Fibroblast of lung (primary cell): ENCODE data around the gene PHETA1. TPM values are rescaled to one million over a fixed set of nuclear protein-coding genes. Genes with fewer than 3 reads are reported as not detected.
A peak's percentile ranks its signal among the peaks of the same experiment; 100 is the strongest.

Experiments used
- DNase-seq, 2 donors: peaks; one replicate each; pipeline versions ENCODE4 v3.0.0 to v3.0.0-alpha.2; 2010; ENCODE audit warnings: low read depth in 2 of 2
- H2AFZ ChIP-seq: 2 replicates; pipeline ENCODE4 v1.5.1; 2012; ENCODE audit warnings: low read length, control low read depth, inconsistent platforms
- H3K27ac ChIP-seq: 2 replicates; pipeline ENCODE4 v1.5.1; 2011; ENCODE audit warnings: low read length, control low read depth; ENCODE audit not compliant: insufficient read depth
- H3K27me3 ChIP-seq: 2 replicates; pipeline ENCODE4 v1.5.1; 2011; ENCODE audit warnings: mild to moderate bottlenecking, low read length; ENCODE audit not compliant: control insufficient read depth, insufficient read depth
- H3K36me3 ChIP-seq: 2 replicates; pipeline ENCODE4 v1.5.1; 2011; ENCODE audit warnings: low read length; ENCODE audit not compliant: control insufficient read depth, insufficient read depth
- H3K4me1 ChIP-seq: 2 replicates; pipeline ENCODE4 v1.5.1; 2011; ENCODE audit warnings: low read length; ENCODE audit not compliant: control insufficient read depth, insufficient read depth; ENCODE audit errors: extremely low read depth
- H3K4me2 ChIP-seq: 2 replicates; pipeline ENCODE4 v1.5.1; 2011; ENCODE audit warnings: low read length, control low read depth; ENCODE audit not compliant: insufficient read depth; ENCODE audit errors: extremely low read depth
- H3K4me3 ChIP-seq, 4 experiments: fragments of 200-600 bp in 1 of 4; sonication (generic) in 1 of 4; replicated peaks in 1 of 4; 2 replicates each; pipeline ENCODE4 v1.5.1; 2011 to 2016; ENCODE audit warnings: low read length in 4 of 4, low read depth in 3 of 4, mild to moderate bottlenecking in 3 of 4, control low read depth in 2 of 4, inconsistent platforms in 1 of 4, mixed read lengths in 1 of 4; ENCODE audit not compliant: insufficient read depth in 1 of 4; ENCODE audit errors: control extremely low read depth in 1 of 4
- H3K79me2 ChIP-seq: 2 replicates; pipeline ENCODE4 v1.5.1; 2012; ENCODE audit warnings: mild to moderate bottlenecking, low read length, inconsistent platforms; ENCODE audit not compliant: control insufficient read depth, insufficient read depth
- H3K9ac ChIP-seq: 2 replicates; pipeline ENCODE4 v1.5.1; 2011; ENCODE audit warnings: mild to moderate bottlenecking, low read length, control low read depth; ENCODE audit not compliant: insufficient read depth
- H3K9me3 ChIP-seq: 2 replicates; pipeline ENCODE4 v1.5.1; 2012; ENCODE audit warnings: low read depth, low read length; ENCODE audit not compliant: control insufficient read depth, insufficient read depth
- H4K20me1 ChIP-seq: 2 replicates; pipeline ENCODE4 v1.5.1; 2011; ENCODE audit warnings: low read length; ENCODE audit not compliant: control insufficient read depth, insufficient read depth; ENCODE audit errors: extremely low read depth
- CTCF ChIP-seq, 2 donors: IDR thresholded peaks in 1 of 2; conservative IDR thresholded peaks in 1 of 2; 1 replicate in 1 of 2; 2 replicates in 1 of 2; pipeline ENCODE4 v1.5.1; 2011 to 2012; ENCODE audit warnings: low read length in 2 of 2, control low read depth in 1 of 2, inconsistent platforms in 1 of 2, low read depth in 1 of 2, mild to moderate bottlenecking in 1 of 2
- EZH2 ChIP-seq: IDR thresholded peaks from 2 replicates; pipeline ENCODE4 v1.5.1; 2012; ENCODE audit warnings: low read length, control low read depth, mild to moderate bottlenecking; ENCODE audit errors: missing control alignments
- polyA plus RNA-seq, 2 donors: library from polyadenylated mRNA; depleted of rRNA in 1 of 2; stranded (reverse) in 1 of 2; unstranded in 1 of 2; fragments of >200 nt; gene quantifications; 2 replicates each; pipeline ENCODE4 v1.2.1, GENCODE V29; 2011 to 2012; ENCODE audit warnings: missing spikeins in 1 of 2
- total RNA-seq: library from RNA; depleted of rRNA; stranded (reverse); fragments of >200 nt; gene quantifications from 2 replicates; pipeline ENCODE4 v1.2.1, GENCODE V29; 2014

Gene PHETA1
- total and polyA plus RNA-seq, 2 donors (not counting 1 experiment from before 2014, with no cell fraction given) = 2.6 to 3.8 TPM

GRCh38 chr12:111334393-111334915, 34.4 kb downstream of the PHETA1 start:
- H3K9me3 ChIP-seq = no peaks in the 10 kb centered on the region
- H3K4me3 ChIP-seq = no peak overlapping the region
- H3K9ac ChIP-seq = no peak overlapping the region
- no peak overlapping the region for H2AFZ ChIP-seq
- H3K4me1 ChIP-seq = no peaks in the 10 kb centered on the region
- H4K20me1 ChIP-seq = no peaks in the 10 kb centered on the region
- no peak for DNase-seq
- no peaks in the 10 kb centered on the region for H3K36me3 ChIP-seq
- no peak overlapping the region for H3K4me2 ChIP-seq
- no peak for TF ChIP-seq CTCF (conservative IDR thresholded peaks at IDR 0.05 in 1 of 2, IDR thresholded peaks at IDR 0.05 in 1 of 2; ENCODE audit: low read depth in 1 of 2, low read length in 2 of 2)
- TF ChIP-seq EZH2 = no peak
- H3K27me3 ChIP-seq = peaks cover 2% of the 10 kb centered on the region
- no peak overlapping the region for H3K27ac ChIP-seq
- no peaks in the 10 kb centered on the region for H3K79me2 ChIP-seq

GRCh38 chr12:111330800-111331752, 37.8 kb downstream of the PHETA1 start:
- H3K27me3 ChIP-seq = no peaks in the 10 kb centered on the region
- H2AFZ ChIP-seq = no peak overlapping the region
- H3K4me3 ChIP-seq = no peak overlapping the region
- no peak overlapping the region for H3K27ac ChIP-seq
- no peaks in the 10 kb centered on the region for H3K4me1 ChIP-seq
- peak; percentile 51 to 55 for TF ChIP-seq CTCF (conservative IDR thresholded peaks at IDR 0.05 in 1 of 2, IDR thresholded peaks at IDR 0.05 in 1 of 2; ENCODE audit: low read depth in 1 of 2, low read length in 2 of 2)
- no peak for TF ChIP-seq EZH2
- no peaks in the 10 kb centered on the region for H3K9me3 ChIP-seq
- H4K20me1 ChIP-seq = no peaks in the 10 kb centered on the region
- H3K79me2 ChIP-seq = no peaks in the 10 kb centered on the region
- H3K4me2 ChIP-seq = no peak overlapping the region
- DNase-seq = peak; percentile 45 to 57
- H3K36me3 ChIP-seq = no peaks in the 10 kb centered on the region
- H3K9ac ChIP-seq = no peak overlapping the region

GRCh38 chr12:111328138-111328537, 40.8 kb downstream of the PHETA1 start:
- H3K4me3 ChIP-seq = no peak overlapping the region
- DNase-seq = no peak
- H3K4me1 ChIP-seq = no peaks in the 10 kb centered on the region
- no peak for TF ChIP-seq EZH2
- no peak for TF ChIP-seq CTCF (conservative IDR thresholded peaks at IDR 0.05 in 1 of 2, IDR thresholded peaks at IDR 0.05 in 1 of 2; ENCODE audit: low read depth in 1 of 2, low read length in 2 of 2)
- no peaks in the 10 kb centered on the region for H4K20me1 ChIP-seq
- no peaks in the 10 kb centered on the region for H3K9me3 ChIP-seq
- no peak overlapping the region for H3K9ac ChIP-seq
- H3K79me2 ChIP-seq = no peaks in the 10 kb centered on the region
- H3K27ac ChIP-seq = no peak overlapping the region
- no peak overlapping the region for H3K4me2 ChIP-seq
- no peak overlapping the region for H2AFZ ChIP-seq
- H3K36me3 ChIP-seq = no peaks in the 10 kb centered on the region
- no peaks in the 10 kb centered on the region for H3K27me3 ChIP-seq
